IMR-90 (cell line): ENCODE data around the gene VARS2. TPM values are rescaled to one million over a fixed set of nuclear protein-coding genes. Genes with fewer than 3 reads are reported as not detected.
"Not testable (repeated sequence)": the region's sequence is repeated elsewhere in the genome, so short reads cannot be mapped to it uniquely, and the experiment has no call there.

Experiments
- ATAC-seq: fragments of 200-7000 bp; cut with Tn5 transposase; 2 replicates; pipeline ENCODE4 v1.9.1; 2020; ENCODE audit warnings: low read depth, mild to moderate bottlenecking, moderate library complexity
- BruUV-seq: library from RNA; stranded (reverse); fragments of 400-500 nt; replicated peaks from 2 replicates; lab custom pipeline; 2021; lab: Mats Ljungman, UMichigan
- CTCF ChIA-PET: fragments of 300-600 bp; formaldehyde crosslinking; extraction: SDS; loops from one replicate; lab custom pipeline; 2021; ENCODE audit warnings: antibody characterized with exemption; lab: Yijun Ruan, JAX
- POLR2A ChIA-PET: fragments of 300-600 bp; sonication (Branson Sonifier 250); formaldehyde crosslinking; loops from one replicate; lab custom pipeline; 2022; ENCODE audit warnings: antibody characterized with exemption; ENCODE audit not compliant: unreplicated experiment; lab: Charles Lee
- DNase-seq: peaks from one replicate; pipeline ENCODE4 v3.0.0; 2013
- H2AFZ ChIP-seq: replicated peaks from 2 replicates; pipeline ENCODE3; 2013; ENCODE audit warnings: low read length, mild to moderate bottlenecking; ENCODE audit not compliant: poor library complexity
- H2AK5ac ChIP-seq: 2 replicates; pipeline ENCODE4 v1.6.1; 2013; ENCODE audit warnings: low read depth, low read length, inconsistent platforms
- H2AK9ac ChIP-seq: replicated peaks from 2 replicates; pipeline ENCODE3; 2013; ENCODE audit warnings: mild to moderate bottlenecking, low read depth, low read length, moderate library complexity; ENCODE audit not compliant: poor library complexity
- H2BK120ac ChIP-seq: 2 replicates; pipeline ENCODE4 v1.6.1; 2013; ENCODE audit warnings: low read depth, low read length, inconsistent platforms
- H2BK15ac ChIP-seq: 3 replicates; pipeline ENCODE4 v1.6.1; 2013; ENCODE audit warnings: low read depth, low read length, inconsistent platforms
- H2BK20ac ChIP-seq: 2 replicates; pipeline ENCODE4 v1.6.1; 2013; ENCODE audit warnings: low read depth, mild to moderate bottlenecking, inconsistent platforms, low read length, moderate library complexity
- H2BK5ac ChIP-seq: 2 replicates; pipeline ENCODE4 v1.6.1; 2013; ENCODE audit warnings: mild to moderate bottlenecking, low read depth, low read length, inconsistent platforms; ENCODE audit not compliant: poor library complexity, severe bottlenecking
- H3K14ac ChIP-seq: replicated peaks from 2 replicates; pipeline ENCODE4 v1.6.1; 2013; ENCODE audit warnings: low read depth, low read length, inconsistent platforms
- H3K18ac ChIP-seq: 2 replicates; pipeline ENCODE4 v1.6.1; 2013; ENCODE audit warnings: low read depth, low read length, control low read depth
- H3K23ac ChIP-seq: 2 replicates; pipeline ENCODE4 v1.6.1; 2013; ENCODE audit warnings: low read depth, low read length, inconsistent platforms
- H3K27ac ChIP-seq: 2 replicates; pipeline ENCODE4 v1.5.1; 2013; ENCODE audit warnings: mild to moderate bottlenecking, control low read depth, low read length; ENCODE audit not compliant: insufficient read depth
- H3K27me3 ChIP-seq: 2 replicates; pipeline ENCODE4 v1.6.1; 2013; ENCODE audit warnings: low read length; ENCODE audit not compliant: control insufficient read depth, insufficient read depth
- H3K36me3 ChIP-seq: 2 replicates; pipeline ENCODE4 v1.6.1; 2013; ENCODE audit warnings: low read length, mixed read lengths; ENCODE audit not compliant: control insufficient read depth, insufficient read depth
- H3K4ac ChIP-seq: 2 replicates; pipeline ENCODE4 v1.6.1; 2013; ENCODE audit warnings: low read depth, low read length, inconsistent platforms
- H3K4me1 ChIP-seq: 2 replicates; pipeline ENCODE4 v1.6.1; 2013; ENCODE audit warnings: low read length, mixed read lengths; ENCODE audit not compliant: control insufficient read depth, insufficient read depth
- H3K4me2 ChIP-seq: 2 replicates; pipeline ENCODE4 v1.6.1; 2013; ENCODE audit warnings: low read depth, mild to moderate bottlenecking, control low read depth, low read length, moderate library complexity
- H3K4me3 ChIP-seq: 2 replicates; pipeline ENCODE4 v1.5.1; 2013; ENCODE audit warnings: low read depth, mild to moderate bottlenecking, control low read depth, low read length, moderate library complexity; ENCODE audit not compliant: insufficient read depth
- H3K56ac ChIP-seq: 2 replicates; pipeline ENCODE4 v1.6.1; 2013; ENCODE audit warnings: low read length, inconsistent platforms; ENCODE audit not compliant: insufficient read depth; ENCODE audit errors: extremely low read depth
- H3K79me1 ChIP-seq, 2 experiments: 2 replicates each; pipeline ENCODE4 v1.6.1; 2013; ENCODE audit warnings: low read length in 2 of 2, inconsistent platforms in 1 of 2, low read depth in 1 of 2
- H3K9ac ChIP-seq: 2 replicates; pipeline ENCODE4 v1.6.1; 2013; ENCODE audit warnings: low read depth, low read length, control low read depth
- H3K9me1 ChIP-seq: 2 replicates; pipeline ENCODE4 v1.6.1; 2013; ENCODE audit warnings: low read length, inconsistent platforms; ENCODE audit not compliant: insufficient read depth
- H3K9me3 ChIP-seq: 2 replicates; pipeline ENCODE4 v1.6.1; 2013; ENCODE audit warnings: low read length; ENCODE audit not compliant: control insufficient read depth, insufficient read depth
- H4K20me1 ChIP-seq: 2 replicates; pipeline ENCODE4 v1.6.1; 2013; ENCODE audit warnings: low read length, inconsistent platforms; ENCODE audit not compliant: insufficient read depth
- H4K5ac ChIP-seq: 2 replicates; pipeline ENCODE4 v1.6.1; 2013; ENCODE audit warnings: mild to moderate bottlenecking, low read depth, low read length, control low read depth
- H4K8ac ChIP-seq, 2 experiments: 2 replicates each; pipeline ENCODE4 v1.6.1; 2013; ENCODE audit warnings: low read depth in 2 of 2, low read length in 2 of 2, control low read depth in 1 of 2, inconsistent platforms in 1 of 2
- H4K91ac ChIP-seq: 2 replicates; pipeline ENCODE4 v1.6.1; 2013; ENCODE audit warnings: low read depth, low read length, inconsistent platforms; ENCODE audit not compliant: insufficient read depth
- BHLHE40 ChIP-seq: fragments of 150-350 bp; IDR thresholded peaks from 2 replicates; pipeline ENCODE4 v1.6.1; 2016; ENCODE audit warnings: mild to moderate bottlenecking, low read depth, low read length
- CHD1 ChIP-seq: IDR thresholded peaks from 2 replicates; pipeline ENCODE4 v1.6.1; 2012; ENCODE audit warnings: low read depth, low read length, improper control_type of control experiment
- FOS ChIP-seq: fragments of 150-350 bp; IDR thresholded peaks from 2 replicates; pipeline ENCODE4 v1.6.1; 2016; ENCODE audit warnings: low read depth, low read length
- MAFK ChIP-seq: IDR thresholded peaks from 2 replicates; pipeline ENCODE4 v1.6.1; 2012; ENCODE audit warnings: low read depth, low read length, improper control_type of control experiment
- NFE2L2 ChIP-seq: fragments of 150-350 bp; IDR thresholded peaks from 2 replicates; pipeline ENCODE4 v1.6.1; 2016; ENCODE audit warnings: low read depth, mild to moderate bottlenecking, low read length
- RAD21 ChIP-seq: IDR thresholded peaks from 2 replicates; pipeline ENCODE4 v1.6.1; 2012; ENCODE audit warnings: low read length, improper control_type of control experiment
- RCOR1 ChIP-seq: IDR thresholded peaks from 2 replicates; pipeline ENCODE4 v1.6.1; 2012; ENCODE audit warnings: mild to moderate bottlenecking, low read length, improper control_type of control experiment; ENCODE audit not compliant: insufficient replicate concordance
- WGBS, 2 experiments: methylation state at CpG; one replicate each; pipeline versions ENCODE4 v1.1.5 to v1.1.7; 2013; ENCODE audit warnings: missing lambda C conversion rate in 2 of 2; ENCODE audit not compliant: insufficient read length in 1 of 2; ENCODE audit errors: extremely low coverage in 2 of 2; 5-methylcytosine and 5-hydroxymethylcytosine counted together
- dilution Hi-C: fragments of 300-500 bp; cut with HindIII; formaldehyde crosslinking; loops from one replicate; pipeline ENCODE4 v1.14.3; 2018; ENCODE audit warnings: low sequenced_read_pairs; ENCODE audit not compliant: unreplicated experiment
- in situ Hi-C: fragments of 300-500 bp; cut with MboI; formaldehyde crosslinking; loops from 3 replicates; pipeline ENCODE4 v1.14.3; 2019; ENCODE audit warnings: low sequenced_read_pairs, inconsistent platforms, mixed read lengths
- intact Hi-C: fragments of 100-400 bp; cut with micrococcal nuclease; formaldehyde crosslinking; loops from 2 replicates; pipeline ENCODE4 v1.10.0; 2022
- polyA plus RNA-seq, 3 experiments: library from polyadenylated mRNA; depleted of rRNA; stranded (reverse); fragments of >200 nt; gene quantifications; 2 replicates each; pipeline ENCODE4 v1.2.3, GENCODE V29; 2012; ENCODE audit warnings: low replicate concordance in 1 of 3
- total RNA-seq: library from RNA; depleted of rRNA; stranded (reverse); fragments of >200 nt; gene quantifications from 2 replicates; pipeline ENCODE4 v1.2.3, GENCODE V29; 2012

VARS2 gene
- total and polyA plus RNA-seq, 2 of the 4 experiments (the other 2 are of a cell fraction) = 7.2 to 14.0 TPM

DNA sequence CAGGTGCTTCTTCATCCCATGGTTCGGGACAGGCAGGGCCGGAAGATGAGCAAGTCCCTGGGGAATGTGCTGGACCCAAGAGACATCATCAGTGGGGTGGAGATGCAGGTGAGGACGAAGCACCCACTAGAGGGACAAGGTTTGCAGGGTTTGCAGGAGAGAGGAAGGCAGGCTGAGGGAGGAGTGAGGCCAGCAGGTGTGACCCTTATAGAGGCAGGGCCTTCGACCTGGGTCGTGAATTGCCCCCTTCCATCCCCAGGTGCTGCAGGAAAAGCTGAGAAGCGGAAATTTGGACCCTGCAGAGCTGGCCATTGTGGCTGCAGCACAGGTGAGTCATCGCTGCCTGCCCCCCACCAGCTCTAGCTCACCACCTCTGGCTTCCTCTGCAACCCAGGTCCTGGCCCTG, 8.4 kb downstream of the VARS2 start:
- Histone ChIP-seq H3K4ac (no peak overlapping the region), H3K14ac (no peak overlapping the region), H3K36me3 (peaks cover 43% of the 10 kb centered on the region), H3K27ac (no peak overlapping the region), H2AK9ac (no peak overlapping the region), H3K9me1 (no peaks in the 10 kb centered on the region), H4K5ac (no peak overlapping the region), H2BK120ac (no peak overlapping the region), H2AFZ (no peak overlapping the region), H3K4me2 (no peak overlapping the region), H2BK20ac (no peak overlapping the region), H3K4me1 (no peaks in the 10 kb centered on the region), H3K56ac (no peak overlapping the region), H3K18ac (no peak overlapping the region), H4K20me1 (no peaks in the 10 kb centered on the region), H3K4me3 (no peak overlapping the region), H2AK5ac (no peak overlapping the region), H2BK5ac (no peak overlapping the region), H3K23ac (no peak overlapping the region), H3K27me3 (no peaks in the 10 kb centered on the region), H3K9me3 (no peaks in the 10 kb centered on the region), H3K9ac (no peak overlapping the region), H2BK15ac (no peak overlapping the region), H3K79me1 (no peaks in the 10 kb centered on the region), H4K91ac (no peak overlapping the region), H4K8ac (no peak overlapping the region)
- intact Hi-C loops (no loop called here), in situ Hi-C loops (no loop called here), dilution Hi-C loops (no loop called here)
- 100% methylated on average over 2 of the region's 7 CpGs; no CpG with 5 or more reads in 1 of the 2 experiments for WGBS, 2 experiments
- ChIA-PET POLR2A (no interaction called here), CTCF (no interaction called here)
- TF ChIP-seq FOS (no peak), CHD1 (no peak), RCOR1 (no peak), NFE2L2 (no peak), BHLHE40 (no peak), RAD21 (no peak), MAFK (no peak)
- DNase-seq (no peak), ATAC-seq (no peak)
- no TSS peak for BruUV-seq

DNA sequence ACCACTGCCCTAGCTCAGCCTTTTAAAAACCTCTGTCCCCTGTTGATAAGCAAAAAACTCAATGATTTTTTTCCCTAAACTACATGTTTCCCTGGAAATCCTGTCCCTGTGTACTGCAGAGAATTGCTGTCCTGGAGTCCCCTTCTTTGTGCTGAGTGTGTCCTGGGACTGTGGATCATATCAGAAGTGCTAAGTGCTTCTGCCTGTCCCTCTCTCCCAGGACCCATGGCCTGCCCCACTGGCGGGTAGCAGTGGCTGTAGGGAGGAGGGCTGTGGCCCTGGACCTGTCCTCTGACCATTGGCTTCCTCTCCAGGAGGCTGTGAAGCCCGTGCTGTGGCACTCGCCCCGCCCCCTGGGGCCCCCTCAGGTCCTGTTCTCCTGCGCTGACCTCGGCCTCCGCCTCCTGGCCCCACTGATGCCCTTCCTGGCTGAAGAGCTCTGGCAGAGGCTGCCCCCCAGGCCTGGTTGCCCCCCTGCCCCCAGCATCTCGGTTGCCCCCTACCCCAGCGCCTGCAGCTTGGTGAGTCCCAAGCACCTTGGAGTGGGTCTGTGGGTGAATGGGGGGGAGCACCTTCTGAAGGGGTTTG, 10.1 kb downstream of the VARS2 start:
- H3K4me2 ChIP-seq, H4K8ac ChIP-seq, ATAC-seq, H2AFZ ChIP-seq, H3K18ac ChIP-seq, H3K56ac ChIP-seq, H3K27ac ChIP-seq, BruUV-seq, H2AK9ac ChIP-seq, H3K9me3 ChIP-seq, H2BK20ac ChIP-seq, H3K79me1 ChIP-seq, H3K4me3 ChIP-seq, CTCF ChIA-PET, H3K27me3 ChIP-seq, H3K4ac ChIP-seq, intact Hi-C loops, H3K9me1 ChIP-seq, H4K91ac ChIP-seq, DNase-seq, H3K4me1 ChIP-seq, H2BK15ac ChIP-seq, H2BK120ac ChIP-seq, H2BK5ac ChIP-seq, H3K14ac ChIP-seq, dilution Hi-C loops, H3K23ac ChIP-seq, H4K5ac ChIP-seq, H2AK5ac ChIP-seq, H4K20me1 ChIP-seq, in situ Hi-C loops, H3K9ac ChIP-seq: not testable (repeated sequence)
- POLR2A ChIA-PET = interaction anchor here (0.6 kb wide), 1 partner anchor 151 kb away, joined by 3 read pairs; no protein-coding TSS in a partner anchor
- WGBS, 2 experiments = no CpG with 5 or more reads among the region's 9 CpGs
- peaks cover 40% of the 10 kb centered on the region for H3K36me3 ChIP-seq
